HK-2 (cell line): ENCODE data around the gene JAML.

ENCODE experiments used
- DNase-seq: peaks from one replicate; pipeline ENCODE4 v3.0.0-alpha.2; 2018; ENCODE audit not compliant: unreplicated experiment

Gene JAML

GRCh38 chr11:118168316-118168715 lies 56.5 kb downstream of the JAML start:
- no peak for DNase-seq

DNA sequence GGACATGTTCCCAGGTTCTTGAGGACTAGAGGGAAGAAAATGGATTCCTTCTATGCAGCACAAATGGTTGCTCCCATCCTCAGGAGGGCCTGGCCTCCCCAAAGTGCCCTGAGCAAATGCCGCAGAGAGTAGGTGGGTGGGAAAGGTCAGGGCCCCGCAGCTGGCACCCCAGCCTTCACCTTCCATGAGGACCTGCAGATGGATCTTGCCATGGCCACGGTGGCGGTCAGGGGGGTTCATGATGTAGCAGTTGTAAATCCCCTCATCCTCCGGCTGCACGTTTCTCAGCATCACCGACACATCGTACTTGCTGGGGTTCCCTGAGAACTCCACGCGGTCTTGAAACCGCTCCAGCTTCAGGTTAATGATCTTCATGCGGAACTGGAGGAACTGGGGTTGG lies 56.9 kb downstream of the JAML start:
- DNase-seq: no peak

- DNase-seq: no peak
These were observed 57.6 kb downstream of the JAML start for GRCh38 chr11:118167253-118167652.

DNA sequence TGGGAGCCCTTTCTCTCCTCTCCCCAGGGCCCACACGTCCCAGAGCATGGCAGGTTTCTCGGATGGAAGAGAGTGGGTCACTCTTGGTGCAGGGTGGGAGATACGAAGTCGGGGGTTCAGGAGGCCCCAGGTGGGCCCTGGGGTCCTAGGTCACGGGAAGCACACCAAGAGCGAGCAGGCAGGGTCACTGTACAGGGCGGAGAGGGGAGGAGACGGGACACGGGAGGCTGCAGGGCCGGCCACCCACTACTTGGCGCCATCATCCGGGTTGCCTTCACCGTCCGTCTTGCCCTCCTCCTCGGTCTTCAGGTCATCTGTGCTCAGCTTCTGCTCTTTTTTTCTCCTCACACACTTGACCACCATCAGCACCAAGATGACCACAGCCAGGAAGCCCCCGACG lies 58.2 kb downstream of the JAML start:
- no peak for DNase-seq

GRCh38 chr11:118164885-118165284 lies 59.9 kb downstream of the JAML start:
- DNase-seq: no peak

GRCh38 chr11:118163494-118163893 lies 61.3 kb downstream of the JAML start:
- no peak for DNase-seq

DNA sequence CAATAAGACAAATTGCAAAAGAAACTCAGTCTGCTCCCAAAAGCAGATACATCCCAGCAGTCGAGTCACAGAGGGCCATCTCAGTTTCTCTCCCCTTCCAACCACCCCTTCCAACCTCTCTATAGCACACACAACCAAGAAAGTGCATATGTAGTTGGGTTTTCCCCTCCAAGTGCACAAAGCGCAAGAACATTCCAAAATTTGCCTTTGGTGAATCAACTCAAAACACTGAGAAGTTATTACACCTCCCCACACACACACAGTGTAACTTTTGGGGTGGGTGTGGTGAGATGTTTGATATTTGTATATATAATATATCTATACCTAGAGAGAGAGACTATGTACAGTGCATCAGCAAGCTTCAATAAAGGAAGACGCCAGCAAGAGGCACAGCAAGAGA lies 62.0 kb downstream of the JAML start:
- no peak for DNase-seq

DNA sequence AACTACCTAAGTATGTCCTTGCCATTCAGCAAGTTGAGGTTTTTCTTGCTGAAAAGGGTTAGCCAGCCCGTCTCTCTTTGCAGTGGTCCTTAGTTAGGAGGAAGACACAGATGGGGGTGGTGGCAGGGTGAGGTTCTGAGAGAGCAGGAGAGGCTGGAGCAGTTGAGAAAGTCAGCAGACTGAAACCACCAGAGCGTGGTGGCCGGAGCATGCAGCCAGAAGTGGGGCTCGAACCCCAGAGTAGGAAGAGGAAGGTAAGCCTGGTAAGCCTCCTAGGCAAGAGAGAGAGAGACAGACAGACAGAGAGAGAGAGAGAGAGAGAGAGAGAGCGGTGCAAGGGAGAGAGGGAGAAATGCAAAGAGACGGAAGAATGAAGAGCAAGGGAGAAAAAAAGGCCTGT lies 63.0 kb downstream of the JAML start:
- DNase-seq: no peak

DNA sequence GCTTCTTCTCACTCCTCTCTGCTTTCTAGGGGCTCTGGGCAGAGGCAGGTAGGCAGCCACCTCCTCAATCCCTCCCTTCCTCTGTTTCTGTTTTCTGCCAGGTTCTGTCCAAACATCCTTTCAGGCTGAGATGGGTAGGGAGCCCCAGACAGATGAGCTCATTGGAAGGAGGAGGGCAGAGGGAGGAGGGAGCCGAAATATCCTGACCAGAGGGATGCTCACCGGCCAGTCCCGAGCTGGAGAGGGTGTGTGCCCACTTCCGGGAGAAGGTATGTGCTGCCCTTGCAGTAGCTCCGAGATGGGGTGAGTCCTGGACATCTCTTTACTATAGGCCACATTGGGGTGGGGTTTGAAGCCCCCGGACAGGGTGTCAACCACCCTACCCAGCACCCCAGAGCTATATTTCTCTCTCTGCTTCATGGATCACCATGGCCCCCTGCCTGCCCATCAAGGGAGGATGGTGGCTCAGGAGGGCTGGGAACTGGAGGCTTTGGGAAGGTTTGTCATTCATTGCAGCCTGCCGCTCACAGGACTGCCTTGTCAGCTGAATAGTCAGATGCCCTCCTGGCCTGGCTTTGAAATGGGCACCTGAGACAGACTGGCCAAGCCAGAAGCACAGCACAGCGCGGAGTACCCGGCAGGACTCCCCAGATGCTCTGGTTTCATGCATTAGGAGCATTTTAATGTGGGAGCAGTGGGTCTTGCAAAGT lies 67.5 kb downstream of the JAML start:
- DNase-seq: no peak

DNA sequence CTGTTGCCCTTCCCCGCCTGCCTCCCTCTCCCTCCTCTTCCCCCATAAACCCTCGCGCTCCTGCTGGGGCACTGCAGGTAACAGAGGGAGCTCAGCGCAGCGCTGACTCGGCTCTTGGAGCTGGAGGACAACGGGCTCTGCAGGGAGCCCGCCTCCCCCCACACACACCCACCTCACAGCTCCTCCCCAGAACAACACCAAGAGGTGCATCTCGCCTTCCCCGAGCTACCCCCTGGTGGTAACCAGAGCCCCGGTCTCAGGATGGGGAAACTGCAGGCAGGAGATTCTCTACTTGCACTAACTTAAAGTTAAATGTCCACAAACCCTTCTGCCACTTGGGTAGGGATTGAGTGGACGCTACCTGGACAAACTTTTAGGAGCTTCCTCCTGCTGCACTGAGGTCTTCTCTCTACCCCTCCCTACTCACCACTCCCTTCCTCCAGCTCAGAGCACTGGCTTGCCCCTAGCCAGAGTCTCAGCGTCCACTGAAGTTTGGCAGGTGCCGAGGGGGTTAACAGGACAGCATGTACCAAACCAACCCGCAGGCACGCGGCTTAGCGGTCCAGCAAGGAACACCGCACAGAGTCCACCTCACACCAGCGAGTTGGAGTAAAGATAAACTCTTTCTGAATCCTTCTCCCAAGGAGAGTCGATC lies 68.2 kb downstream of the JAML start:
- DNase-seq: no peak

GRCh38 chr11:118155776-118156530 lies 68.9 kb downstream of the JAML start:
- no peak for DNase-seq

DNA sequence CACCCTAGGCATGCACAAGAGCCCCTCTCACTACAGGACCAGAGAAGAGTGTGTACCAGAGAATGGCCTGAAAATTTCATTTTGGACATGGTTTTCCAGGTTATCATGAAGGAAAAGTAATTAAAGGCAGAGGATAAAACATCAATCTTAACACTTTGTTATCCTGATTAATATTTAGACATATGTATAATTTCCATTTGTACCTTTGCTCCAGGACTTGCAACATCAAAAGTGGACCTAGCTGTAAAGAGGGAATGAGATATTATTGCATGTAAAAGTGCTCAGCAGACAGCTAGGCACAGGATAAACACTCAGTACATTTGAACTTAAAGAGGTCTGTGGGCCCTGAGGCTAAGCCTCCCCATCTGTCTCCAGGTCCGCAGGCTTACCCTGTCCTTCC lies 70.2 kb downstream of the JAML start:
- no peak for DNase-seq

DNA sequence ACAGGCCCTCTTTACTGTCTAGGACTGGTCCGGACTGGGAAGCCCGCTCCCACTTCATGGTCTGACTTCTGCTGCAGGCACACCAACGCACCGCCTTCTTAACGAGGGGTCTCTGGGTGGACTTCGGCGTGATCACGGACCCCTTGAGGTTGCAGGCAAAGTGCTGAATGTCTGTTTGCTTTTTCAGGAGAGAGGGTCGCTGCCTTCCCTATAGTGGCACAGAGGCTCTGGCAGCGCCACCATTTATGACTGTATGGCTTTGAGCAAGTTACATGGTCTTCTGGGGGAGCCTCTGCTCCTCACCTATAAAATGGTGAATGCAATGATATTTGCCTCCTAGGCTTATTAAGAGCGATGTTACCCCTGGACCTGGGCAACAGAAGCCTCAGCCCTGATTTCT lies 70.8 kb downstream of the JAML start:
- DNase-seq: no peak

DNA sequence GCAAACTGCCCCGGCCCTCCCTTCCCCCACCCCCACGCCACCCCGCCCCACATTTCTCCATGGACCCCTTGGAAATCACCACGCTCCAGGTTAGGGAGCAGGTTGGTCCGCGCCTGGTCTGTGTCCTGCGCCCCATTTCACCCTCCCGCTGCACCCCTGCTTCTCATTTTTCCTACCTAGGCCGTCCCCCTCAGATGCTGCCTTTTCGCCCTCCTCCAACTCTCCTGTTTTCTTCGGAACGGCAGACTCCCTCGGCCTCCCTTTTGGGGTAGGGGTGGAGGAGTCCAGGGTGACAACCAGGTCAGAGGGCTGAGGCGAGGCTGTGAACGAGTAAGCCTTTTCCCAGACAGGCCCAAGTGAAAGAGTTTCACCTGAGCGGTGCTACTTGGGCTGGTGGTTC lies 71.3 kb downstream of the JAML start:
- DNase-seq: no peak

- peak; percentile 30 for DNase-seq
These were observed 72.0 kb downstream of the JAML start, which contains the start of gene SCN4B for GRCh38 chr11:118152552-118153471. TSS of gene SCN4B (minus strand) at chr11:118152823. CDS start at chr11:118152673, 150 bp downstream.

- no peak for DNase-seq
These were observed 72.7 kb downstream of the JAML start for GRCh38 chr11:118152020-118152551.

DNA sequence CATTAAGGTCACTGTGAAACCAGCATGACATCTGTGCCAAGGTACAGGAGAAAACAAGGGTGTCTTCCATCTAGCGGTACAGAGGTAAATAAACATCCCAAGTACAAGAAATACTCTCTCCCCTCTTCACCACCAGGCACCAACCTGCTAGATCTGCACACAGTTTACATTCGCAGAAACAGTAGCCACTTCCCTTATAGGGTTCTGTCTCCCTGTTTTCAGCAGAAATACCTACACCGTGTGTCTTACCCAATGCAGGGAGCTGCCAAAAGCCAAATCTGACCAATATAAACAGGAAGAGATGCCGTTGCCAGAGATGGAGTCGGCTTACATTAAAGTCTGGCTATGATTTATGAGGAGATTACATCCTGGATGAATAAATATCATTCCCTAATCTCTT lies 73.4 kb downstream of the JAML start:
- DNase-seq: no peak

GRCh38 chr11:118149493-118149892 lies 75.3 kb downstream of the JAML start:
- no peak for DNase-seq

DNA sequence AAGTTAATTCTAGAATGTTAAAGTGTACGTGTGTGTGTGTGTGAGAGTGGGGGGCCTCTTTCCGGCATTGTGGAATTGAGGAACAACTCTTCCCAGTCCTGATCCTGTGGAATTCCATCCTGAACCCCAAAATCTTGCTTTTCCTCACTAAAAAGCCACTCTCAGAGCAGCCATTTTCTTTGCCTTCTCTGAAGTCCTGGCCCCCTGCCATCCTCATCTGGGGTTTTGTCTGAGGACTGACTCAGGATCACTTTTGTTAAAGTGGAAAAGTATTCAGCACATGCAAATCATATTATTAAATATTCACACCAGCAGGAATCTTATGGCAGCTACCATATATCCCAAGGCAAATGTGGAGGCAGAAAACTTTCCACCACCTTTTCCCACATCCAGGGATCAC lies 76.0 kb downstream of the JAML start:
- no peak for DNase-seq

GRCh38 chr11:118148240-118148639 lies 76.6 kb downstream of the JAML start:
- DNase-seq: no peak

DNA sequence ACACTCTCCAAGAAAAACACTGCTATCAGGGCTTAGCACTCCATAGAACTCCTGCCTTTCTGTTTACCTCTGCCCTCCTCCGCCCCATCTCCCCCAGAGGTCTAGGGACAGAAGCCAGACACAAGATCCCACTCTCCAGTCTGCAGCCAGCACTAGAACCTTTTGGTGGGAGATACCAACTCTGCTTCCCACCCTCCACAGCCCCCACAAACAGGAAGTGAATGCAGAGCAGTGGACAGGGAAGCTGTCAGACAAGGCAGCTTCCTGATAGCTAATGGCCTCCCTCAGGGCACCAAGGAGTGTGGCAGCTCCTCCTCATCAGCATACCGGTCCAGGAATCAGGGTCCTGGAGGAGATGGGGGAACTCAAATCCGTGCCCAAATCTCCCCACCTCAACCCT lies 77.3 kb downstream of the JAML start:
- no peak for DNase-seq

- no peak for DNase-seq
These were observed 78.3 kb downstream of the JAML start for GRCh38 chr11:118146554-118146953.
